Neuron (in vitro differentiated cells): ENCODE results near the gene LRRC59.
"Not testable (repeated sequence)": the region's sequence is repeated elsewhere in the genome, so short reads cannot be mapped to it uniquely, and the experiment has no call there.

Experiments
- H2AFZ ChIP-seq: one replicate; pipeline ENCODE4 v1.6.1; 2013; ENCODE audit warnings: low read depth, mild to moderate bottlenecking, inconsistent platforms, low read length, moderate library complexity
- H3K27me3 ChIP-seq: one replicate; pipeline ENCODE4 v1.6.1; 2013; ENCODE audit warnings: low read length; ENCODE audit not compliant: insufficient read depth
- H3K36me3 ChIP-seq: one replicate; pipeline ENCODE4 v1.6.1; 2013; ENCODE audit warnings: low read length; ENCODE audit not compliant: insufficient read depth
- H3K4me1 ChIP-seq: one replicate; pipeline ENCODE4 v1.6.1; 2013; ENCODE audit warnings: low read length; ENCODE audit not compliant: insufficient read depth
- H3K4me3 ChIP-seq: 2 replicates; pipeline ENCODE4 v1.5.1; 2013; ENCODE audit warnings: mild to moderate bottlenecking, low read length, moderate library complexity
- H3K9me3 ChIP-seq: one replicate; pipeline ENCODE4 v1.6.1; 2013; ENCODE audit warnings: low read length

Gene LRRC59

GRCh38 chr17:50428831-50429424 lies 31.6 kb upstream of the LRRC59 start:
- H3K9me3 ChIP-seq, result no peaks in the 10 kb centered on the region
- no peak overlapping the region for H3K4me3 ChIP-seq
- no peaks in the 10 kb centered on the region for H3K36me3 ChIP-seq
- H3K4me1 ChIP-seq, result peaks cover 1% of the 10 kb centered on the region
- H2AFZ ChIP-seq, result no peak overlapping the region
- peaks cover 2% of the 10 kb centered on the region for H3K27me3 ChIP-seq

DNA sequence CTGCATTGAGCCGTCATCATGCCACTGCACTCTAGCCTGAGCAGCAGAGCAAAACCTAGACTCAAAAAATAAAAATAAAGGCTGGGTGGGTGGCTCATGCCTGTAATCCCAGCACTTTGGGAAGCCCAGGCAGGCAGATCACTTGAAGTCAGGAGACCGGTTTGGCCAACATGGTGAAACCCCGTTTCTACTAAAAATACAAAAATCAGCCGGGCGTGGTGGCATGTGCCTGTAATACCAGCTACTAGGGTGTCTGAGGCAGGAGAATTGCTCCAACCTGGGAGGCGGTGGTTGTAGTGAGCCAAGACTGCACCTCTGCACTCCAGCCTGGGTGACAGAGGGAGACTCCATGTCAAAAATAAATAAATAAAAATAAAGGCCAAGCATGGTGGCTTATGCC lies 30.8 kb upstream of the LRRC59 start:
- H3K4me1 ChIP-seq, H3K27me3 ChIP-seq, H2AFZ ChIP-seq, H3K36me3 ChIP-seq, H3K4me3 ChIP-seq, H3K9me3 ChIP-seq: not testable (repeated sequence)

DNA sequence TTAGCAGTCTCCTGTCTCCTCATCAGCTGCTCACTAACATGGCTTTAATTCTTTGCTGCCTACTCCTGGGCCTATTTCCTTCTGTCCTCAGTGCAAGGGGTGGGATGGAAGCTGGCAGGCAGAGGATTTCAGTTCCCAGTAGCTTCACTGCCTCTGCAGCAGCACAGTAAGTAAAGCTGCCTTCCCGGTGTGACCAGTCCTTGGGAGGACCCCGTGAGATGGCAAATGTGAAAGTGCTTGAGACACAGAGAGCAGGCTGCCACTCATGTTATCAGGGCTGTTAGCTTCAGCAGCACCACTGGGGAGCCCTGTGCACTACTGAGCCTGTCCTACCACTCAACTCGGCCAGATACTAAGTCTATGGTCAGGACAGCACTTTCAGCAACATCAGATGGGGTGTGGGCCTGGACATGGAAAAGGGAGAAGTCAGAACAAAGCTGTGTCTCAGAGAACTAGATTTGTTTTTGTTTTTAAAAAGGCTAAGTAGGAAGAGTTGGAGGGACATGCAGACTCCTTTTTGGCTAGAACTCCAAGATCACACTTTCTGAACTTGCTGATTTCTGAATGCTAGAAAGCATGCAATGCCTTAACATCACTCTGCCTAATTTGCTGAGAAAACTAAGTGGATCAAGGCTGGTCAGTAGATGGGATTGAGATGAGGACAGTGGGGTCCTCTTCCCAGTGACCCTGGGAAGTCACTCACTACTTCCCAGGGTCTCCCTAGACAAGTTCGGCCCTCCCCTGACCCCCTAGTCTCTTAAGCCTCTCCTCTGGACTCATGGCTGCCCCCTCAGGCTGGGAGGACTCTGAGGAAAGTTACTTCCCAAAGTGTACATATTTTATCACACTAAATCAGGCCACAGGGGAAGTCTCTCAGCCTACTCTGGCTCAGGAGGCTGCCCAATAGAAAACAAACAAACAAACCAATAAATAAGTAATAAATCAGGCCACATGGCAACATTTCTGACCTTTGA lies 29.8 kb upstream of the LRRC59 start:
- H3K4me3 ChIP-seq, result peak overlapping the region; percentile 44
- no peaks in the 10 kb centered on the region for H3K36me3 ChIP-seq
- no peaks in the 10 kb centered on the region for H3K9me3 ChIP-seq
- no peak overlapping the region for H2AFZ ChIP-seq
- peaks cover under 1% of the 10 kb centered on the region for H3K27me3 ChIP-seq
- H3K4me1 ChIP-seq, result peaks cover 4% of the 10 kb centered on the region

DNA sequence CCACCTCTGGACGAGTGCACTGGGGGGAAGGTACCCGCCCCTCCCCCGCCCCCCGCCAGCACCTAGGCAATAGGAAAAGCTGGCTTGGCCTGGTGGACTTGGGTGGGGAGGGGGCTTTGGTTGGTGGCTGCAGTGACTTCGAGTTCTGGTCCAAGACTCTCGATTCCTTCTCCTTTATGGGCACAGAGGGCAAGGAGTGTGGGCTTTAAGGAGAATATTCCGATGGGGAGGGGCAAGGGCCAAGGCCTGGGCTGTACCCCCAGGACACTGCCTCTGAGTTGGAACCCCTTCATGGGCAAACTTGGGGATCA lies 29.1 kb upstream of the LRRC59 start:
- peaks cover 2% of the 10 kb centered on the region for H3K27me3 ChIP-seq
- no peaks in the 10 kb centered on the region for H3K36me3 ChIP-seq
- no peaks in the 10 kb centered on the region for H3K9me3 ChIP-seq
- H3K4me1 ChIP-seq, result peaks cover 4% of the 10 kb centered on the region
- no peak overlapping the region for H2AFZ ChIP-seq
- H3K4me3 ChIP-seq, result peak overlapping the region; percentile 44

- Histone ChIP-seq H2AFZ (no peak within 1 kb of the TSS), H3K36me3 (no peaks in the 10 kb centered on the region), H3K4me1 (peaks cover 4% of the 10 kb centered on the region), H3K27me3 (peaks cover 2% of the 10 kb centered on the region), H3K4me3 (peak within 1 kb of the TSS; percentile 44), H3K9me3 (no peaks in the 10 kb centered on the region)
Measured at GRCh38 chr17:50425682-50426471, 28.6 kb upstream of the LRRC59 start, which contains the start of gene ACSF2. ACSF2 (plus strand) TSS chr17:50426218; CDS start chr17:50426262, 44 bp downstream.

- Histone ChIP-seq H2AFZ (no peak overlapping the region), H3K4me3 (peak overlapping the region; percentile 44)
Measured at GRCh38 chr17:50424996-50425681, 27.8 kb upstream of the LRRC59 start.

DNA sequence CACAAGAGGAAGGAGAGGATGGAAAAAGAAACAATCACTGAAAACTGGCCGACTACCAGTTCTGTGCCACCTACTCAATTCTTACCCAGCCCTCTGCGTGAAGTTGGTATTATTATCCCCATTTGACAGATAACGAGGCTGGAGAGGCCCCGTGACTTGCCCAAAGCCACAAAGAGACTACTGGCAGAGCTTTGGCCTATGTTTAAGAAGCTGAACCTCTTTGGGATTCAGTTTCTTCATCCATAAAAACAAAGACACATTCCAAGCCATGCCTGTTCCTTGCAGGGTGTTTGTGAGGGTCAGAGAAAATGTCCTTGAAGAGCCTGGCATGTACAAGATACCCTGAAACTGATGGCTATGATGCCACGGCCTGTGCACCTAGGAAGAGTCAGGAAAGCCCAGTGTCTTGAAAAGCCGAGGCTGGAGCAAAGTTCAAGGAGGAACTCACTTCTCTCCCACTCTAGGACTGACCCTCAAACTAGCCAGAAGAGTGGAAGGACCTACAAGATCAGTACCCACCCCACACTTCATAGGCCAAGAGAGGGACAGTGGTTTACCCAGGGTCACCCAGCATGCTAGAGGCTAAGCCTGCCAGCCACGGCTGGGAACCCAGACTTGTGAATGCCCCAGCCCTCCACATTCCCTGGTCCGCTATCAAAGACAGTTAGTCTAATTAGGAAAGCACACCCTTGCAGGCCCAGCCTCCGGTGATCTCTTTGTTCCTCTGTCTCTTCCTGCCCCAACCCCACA lies 27.1 kb upstream of the LRRC59 start:
- Histone ChIP-seq H3K27me3 (peaks cover 2% of the 10 kb centered on the region), H3K9me3 (no peaks in the 10 kb centered on the region), H2AFZ (no peak overlapping the region), H3K4me3 (no peak overlapping the region), H3K36me3 (no peaks in the 10 kb centered on the region), H3K4me1 (peaks cover 4% of the 10 kb centered on the region)

More at GRCh38 chr17:50424996-50425681, 27.8 kb upstream of the LRRC59 start:
- Histone ChIP-seq H3K9me3 (no peaks in the 10 kb centered on the region), H3K36me3 (no peaks in the 10 kb centered on the region), H3K4me1 (peaks cover 4% of the 10 kb centered on the region), H3K27me3 (peaks cover 2% of the 10 kb centered on the region)

- Histone ChIP-seq H3K9me3 (no peaks in the 10 kb centered on the region), H3K36me3 (no peaks in the 10 kb centered on the region), H3K27me3 (peaks cover 2% of the 10 kb centered on the region), H3K4me1 (peaks cover 4% of the 10 kb centered on the region), H3K4me3 (no peak overlapping the region), H2AFZ (no peak overlapping the region)
Measured at GRCh38 chr17:50423553-50424159, 26.3 kb upstream of the LRRC59 start.

GRCh38 chr17:50422738-50423137 lies 25.4 kb upstream of the LRRC59 start:
- Histone ChIP-seq H3K36me3 (no peaks in the 10 kb centered on the region), H3K4me3 (no peak overlapping the region), H2AFZ (no peak overlapping the region), H3K27me3 (peaks cover 2% of the 10 kb centered on the region), H3K9me3 (no peaks in the 10 kb centered on the region), H3K4me1 (peaks cover 4% of the 10 kb centered on the region)

DNA sequence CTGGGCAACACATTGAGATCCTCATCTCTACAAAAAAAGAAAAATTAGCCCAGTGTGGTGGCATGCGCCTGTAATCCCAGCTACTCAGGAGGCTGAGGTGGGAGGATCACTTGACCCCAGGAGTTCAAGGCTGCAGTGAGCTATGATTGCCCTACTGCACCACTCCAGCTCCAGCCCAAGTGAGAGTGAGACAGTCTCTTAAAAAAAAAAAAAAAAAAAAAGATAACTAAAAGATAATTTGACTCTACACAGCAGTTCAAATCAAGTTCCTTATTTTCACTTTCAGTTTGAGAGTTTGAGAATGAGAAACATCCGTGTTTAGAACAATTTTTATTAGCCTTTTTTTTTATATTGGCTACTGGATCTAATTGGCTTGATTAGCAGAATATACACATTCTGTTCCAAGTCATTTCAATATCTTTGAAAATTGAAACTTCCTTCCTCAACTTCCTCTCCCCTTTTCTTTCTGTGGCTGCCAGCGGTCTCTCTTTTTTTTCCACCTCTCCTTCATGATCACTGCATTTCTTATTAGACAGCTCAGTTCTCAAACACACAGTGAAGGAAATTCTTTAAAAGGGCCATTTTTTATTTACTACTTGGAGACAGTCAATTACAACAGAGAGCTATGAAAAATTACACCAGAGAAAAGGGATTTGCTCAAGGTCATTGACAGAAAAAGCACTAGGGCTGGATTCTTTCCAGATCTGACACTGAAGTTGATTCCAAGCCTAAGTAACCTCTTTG lies 24.2 kb upstream of the LRRC59 start:
- no peaks in the 10 kb centered on the region for H3K9me3 ChIP-seq
- peaks cover 4% of the 10 kb centered on the region for H3K27me3 ChIP-seq
- H2AFZ ChIP-seq, result no peak overlapping the region
- no peaks in the 10 kb centered on the region for H3K36me3 ChIP-seq
- H3K4me1 ChIP-seq, result peaks cover 4% of the 10 kb centered on the region
- no peak overlapping the region for H3K4me3 ChIP-seq

DNA sequence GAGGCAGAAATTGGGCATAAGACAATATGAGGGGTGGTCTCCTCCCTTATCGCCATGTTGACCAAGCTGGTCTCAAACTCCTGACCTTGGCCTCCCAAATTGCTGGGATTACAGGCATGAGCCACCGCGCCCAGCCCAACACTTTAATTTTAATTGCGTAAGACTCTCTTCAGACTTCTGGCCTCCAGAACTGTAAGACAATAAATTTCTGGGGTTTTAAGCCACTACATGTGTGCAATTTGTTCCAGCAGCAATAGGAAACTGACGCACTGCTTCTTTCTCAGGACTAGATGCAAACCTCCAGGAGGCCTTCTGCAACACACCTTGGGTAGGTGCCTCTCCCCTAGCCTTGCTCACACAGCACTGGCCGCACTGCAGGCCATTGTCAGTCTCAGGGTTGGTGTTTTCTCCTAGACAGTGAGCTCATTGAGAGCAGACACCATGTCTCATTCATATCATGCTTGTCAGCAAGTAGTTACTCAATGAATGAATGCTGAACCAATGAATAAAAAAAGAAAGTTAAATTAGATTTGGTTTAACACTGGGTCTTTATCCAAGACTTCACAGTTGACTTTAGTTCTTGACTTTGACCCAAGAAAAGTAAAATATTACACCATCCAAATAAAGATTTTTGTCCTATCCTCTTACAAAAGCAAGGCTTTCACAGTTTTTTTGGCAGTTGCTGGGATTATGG lies 23.2 kb upstream of the LRRC59 start:
- peaks cover 4% of the 10 kb centered on the region for H3K27me3 ChIP-seq
- no peaks in the 10 kb centered on the region for H3K36me3 ChIP-seq
- H2AFZ ChIP-seq, result no peak overlapping the region
- H3K4me1 ChIP-seq, result peaks cover 4% of the 10 kb centered on the region
- no peak overlapping the region for H3K4me3 ChIP-seq
- no peaks in the 10 kb centered on the region for H3K9me3 ChIP-seq
